Activated B cell treated with CpG ODN at 0.5 μM for 24 hours (primary cell): ENCODE results near the gene TEX54. TPM values are rescaled to one million over a fixed set of nuclear protein-coding genes. Genes with fewer than 3 reads are reported as not detected.
"Not testable (repeated sequence)": the region's sequence is repeated elsewhere in the genome, so short reads cannot be mapped to it uniquely, and the experiment has no call there.

ENCODE experiments used
- ATAC-seq: fragments of 200-7000 bp; cut with Tn5 transposase; one replicate; pipeline ENCODE4 v1.10.0; 2021; ENCODE audit warnings: low read depth, mild to moderate bottlenecking, moderate library complexity
- CTCF ChIA-PET: fragments of 350-600 bp; sonication (Branson Sonifier 250); formaldehyde crosslinking; loops from one replicate; lab custom pipeline; 2021; ENCODE audit warnings: antibody characterized with exemption; lab: Charles Lee
- POLR2A ChIA-PET: fragments of 350-600 bp; sonication (Branson Sonifier 250); formaldehyde crosslinking; loops from one replicate; lab custom pipeline; 2021; ENCODE audit warnings: antibody characterized with exemption; lab: Charles Lee
- DNase-seq: peaks from one replicate; pipeline ENCODE4 v3.0.0; 2022
- H3K27ac Mint-ChIP-seq: one replicate; pipeline ENCODE4 v1.8.0; 2020; ENCODE audit warnings: mixed read lengths
- H3K27me3 Mint-ChIP-seq: one replicate; pipeline ENCODE4 v1.8.0; 2021; ENCODE audit warnings: mixed read lengths
- H3K36me3 Mint-ChIP-seq: one replicate; pipeline ENCODE4 v1.8.0; 2021; ENCODE audit warnings: low read depth, mixed read lengths
- H3K4me1 Mint-ChIP-seq: one replicate; pipeline ENCODE4 v1.8.0; 2021; ENCODE audit warnings: mixed read lengths
- H3K4me3 Mint-ChIP-seq: one replicate; pipeline ENCODE4 v1.8.0; 2020; ENCODE audit warnings: mild to moderate bottlenecking, mixed read lengths
- H3K9me3 Mint-ChIP-seq: one replicate; pipeline ENCODE4 v1.8.0; 2020; ENCODE audit warnings: mixed read lengths
- intact Hi-C: fragments of 100-400 bp; cut with micrococcal nuclease; formaldehyde crosslinking; loops from one replicate; pipeline ENCODE4 v1.15.1; 2024
- total RNA-seq: library from RNA; stranded (reverse); gene quantifications from 2 replicates; pipeline ENCODE4 v1.2.3, GENCODE V29; 2022
- TF ChIP-seq, protein P1 (sequence below): fragments of 200-600 bp; IDR thresholded peaks from one replicate; pipeline ENCODE4 v1.8.0; 2022; ENCODE audit warnings: antibody characterized with exemption, mild to moderate bottlenecking

Gene TEX54
- total RNA-seq, 1 donor from 2014 or later = 0.55 TPM

GRCh38 chr11:62874851-62875250, 42.2 kb upstream of the TEX54 start:
- Mint-ChIP-seq H3K9me3 (no peaks in the 10 kb centered on the region), H3K4me1 (peaks cover 4% of the 10 kb centered on the region), H3K4me3 (no peak overlapping the region), H3K27ac (no peak overlapping the region), H3K27me3 (no peaks in the 10 kb centered on the region), H3K36me3 (no peaks in the 10 kb centered on the region)
- ChIA-PET CTCF (no interaction called here), POLR2A (interaction anchor here (0.5 to 0.6 kb wide), 2 partner anchors 94 to 103 kb away, joined by 3 read pairs; no protein-coding TSS in a partner anchor)
- intact Hi-C loops = no loop called here
- no peak for DNase-seq
- TF ChIP-seq, protein P1, sequence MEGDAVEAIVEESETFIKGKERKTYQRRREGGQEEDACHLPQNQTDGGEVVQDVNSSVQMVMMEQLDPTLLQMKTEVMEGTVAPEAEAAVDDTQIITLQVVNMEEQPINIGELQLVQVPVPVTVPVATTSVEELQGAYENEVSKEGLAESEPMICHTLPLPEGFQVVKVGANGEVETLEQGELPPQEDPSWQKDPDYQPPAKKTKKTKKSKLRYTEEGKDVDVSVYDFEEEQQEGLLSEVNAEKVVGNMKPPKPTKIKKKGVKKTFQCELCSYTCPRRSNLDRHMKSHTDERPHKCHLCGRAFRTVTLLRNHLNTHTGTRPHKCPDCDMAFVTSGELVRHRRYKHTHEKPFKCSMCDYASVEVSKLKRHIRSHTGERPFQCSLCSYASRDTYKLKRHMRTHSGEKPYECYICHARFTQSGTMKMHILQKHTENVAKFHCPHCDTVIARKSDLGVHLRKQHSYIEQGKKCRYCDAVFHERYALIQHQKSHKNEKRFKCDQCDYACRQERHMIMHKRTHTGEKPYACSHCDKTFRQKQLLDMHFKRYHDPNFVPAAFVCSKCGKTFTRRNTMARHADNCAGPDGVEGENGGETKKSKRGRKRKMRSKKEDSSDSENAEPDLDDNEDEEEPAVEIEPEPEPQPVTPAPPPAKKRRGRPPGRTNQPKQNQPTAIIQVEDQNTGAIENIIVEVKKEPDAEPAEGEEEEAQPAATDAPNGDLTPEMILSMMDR = no peak
- ATAC-seq = no peak

- peaks cover 8% of the 10 kb centered on the region for H3K4me1 Mint-ChIP-seq
- intact Hi-C loops = no loop called here
- TF ChIP-seq, protein P1 = no peak
Observed at GRCh38 chr11:62865635-62866034, 33.0 kb upstream of the TEX54 start.

GRCh38 chr11:62863687-62864335, 31.2 kb upstream of the TEX54 start:
- no peak for ATAC-seq
- intact Hi-C loops = loop anchor here (2.0 to 5.0 kb wide), 4 partner anchors 17 to 272 kb away; partner anchors contain the start of genes HNRNPUL2, NXF1, SLC3A2 and TUT1
- POLR2A ChIA-PET = interaction anchor here (0.5 to 4.1 kb wide), 12 partner anchors 8 to 272 kb away, joined by 3 to 52 read pairs (median 8); partner anchors contain the start of genes INTS5, POLR2G, SLC3A2 and STX5
- CTCF ChIA-PET = interaction anchor here (1.1 to 5.3 kb wide), 5 partner anchors 11 to 439 kb away, joined by 3 to 66 read pairs (median 6); partner anchors contain the start of genes MTA2, SLC3A2 and TMEM179B
- H3K4me3 Mint-ChIP-seq = no peak overlapping the region
- DNase-seq = no peak
- TF ChIP-seq, protein P1 = no peak
- H3K36me3 Mint-ChIP-seq = no peaks in the 10 kb centered on the region
- H3K27me3 Mint-ChIP-seq = no peaks in the 10 kb centered on the region
- H3K27ac Mint-ChIP-seq = peak overlapping the region; percentile 66
- peaks cover 8% of the 10 kb centered on the region for H3K4me1 Mint-ChIP-seq
- no peaks in the 10 kb centered on the region for H3K9me3 Mint-ChIP-seq

More at GRCh38 chr11:62865635-62866034, 33.0 kb upstream of the TEX54 start:
- ATAC-seq (no peak), DNase-seq (no peak)
- no peaks in the 10 kb centered on the region for H3K27me3 Mint-ChIP-seq
- H3K36me3 Mint-ChIP-seq = no peaks in the 10 kb centered on the region
- ChIA-PET CTCF (interaction anchor here (1.6 to 5.3 kb wide), 2 partner anchors 79 to 324 kb away, joined by 3 to 66 read pairs; partner anchors contain the start of gene TMEM179B), POLR2A (interaction anchor here (0.7 to 2.9 kb wide), 8 partner anchors 10 to 389 kb away, joined by 3 to 18 read pairs (median 5); partner anchors contain the start of genes C11orf98, CSKMT, HNRNPUL2 and TUT1)
- H3K9me3 Mint-ChIP-seq = no peaks in the 10 kb centered on the region
- H3K4me3 Mint-ChIP-seq = no peak overlapping the region
- H3K27ac Mint-ChIP-seq = no peak overlapping the region

- not testable (repeated sequence) for H3K9me3 Mint-ChIP-seq, ATAC-seq, DNase-seq, H3K27ac Mint-ChIP-seq, H3K4me3 Mint-ChIP-seq, H3K27me3 Mint-ChIP-seq, H3K36me3 Mint-ChIP-seq
- POLR2A ChIA-PET = interaction anchor here (0.6 to 4.1 kb wide), 13 partner anchors 10 to 1419 kb away, joined by 3 to 52 read pairs (median 7); partner anchors contain the start of genes AHNAK, C11orf98, CSKMT and HNRNPUL2
- intact Hi-C loops = loop anchor here (1.0 to 5.0 kb wide), 9 partner anchors 19 to 466 kb away; partner anchors contain the start of genes HNRNPUL2, NXF1, SLC3A2 and TUT1
- CTCF ChIA-PET = interaction anchor here (0.6 to 5.3 kb wide), 11 partner anchors 8 to 437 kb away, joined by 3 to 66 read pairs (median 3); partner anchors contain the start of genes SLC3A2, TMEM179B and ZBTB3
- H3K4me1 Mint-ChIP-seq = peaks cover 18% of the 10 kb centered on the region
Observed at GRCh38 chr11:62861564-62862192, 29.0 kb upstream of the TEX54 start.

DNA sequence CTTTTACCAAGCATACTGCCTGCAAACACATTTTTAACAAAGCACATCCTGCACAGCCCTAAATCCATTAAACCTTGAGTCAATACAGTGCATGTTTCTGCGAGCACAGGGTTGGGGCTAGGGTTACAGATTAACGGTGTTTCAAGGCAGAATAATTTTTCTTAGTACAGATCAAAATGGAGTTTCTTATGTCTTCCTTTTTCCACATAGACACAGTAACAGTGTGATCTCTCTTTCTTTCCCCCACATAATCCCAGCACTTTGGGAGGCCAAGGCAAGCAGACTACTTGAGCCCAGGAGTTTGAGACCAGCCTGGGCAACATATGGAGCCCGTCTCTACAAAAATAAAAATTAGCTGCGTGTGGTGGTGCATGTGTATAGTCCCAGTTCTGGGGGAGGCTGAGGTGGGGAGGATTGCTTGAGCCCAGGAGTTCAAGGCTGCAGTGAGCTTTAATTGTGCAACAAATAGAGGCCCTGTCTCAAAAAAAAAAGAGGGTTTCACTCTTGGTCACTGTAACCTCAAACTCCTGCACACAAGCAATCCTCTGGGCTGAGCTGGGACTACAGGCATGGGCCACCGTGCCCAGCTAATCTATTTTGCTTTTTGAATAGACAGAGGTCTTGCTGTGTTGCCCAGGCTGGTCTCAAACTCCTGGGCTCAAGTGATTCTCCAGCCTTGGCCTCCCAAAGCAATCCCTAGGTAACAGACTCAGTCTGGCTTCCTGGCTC, 28.4 kb upstream of the TEX54 start:
- intact Hi-C loops = loop anchor here (5.0 kb wide), 1 partner anchor 269 kb away; the partner anchor contains the start of gene TUT1
- no peaks in the 10 kb centered on the region for H3K9me3 Mint-ChIP-seq
- peaks cover 24% of the 10 kb centered on the region for H3K4me1 Mint-ChIP-seq
- ATAC-seq (no peak), DNase-seq (no peak)
- H3K27me3 Mint-ChIP-seq = no peaks in the 10 kb centered on the region
- no peak overlapping the region for H3K27ac Mint-ChIP-seq
- TF ChIP-seq, protein P1 = no peak
- no peak overlapping the region for H3K4me3 Mint-ChIP-seq
- ChIA-PET CTCF (interaction anchor here (0.8 to 5.3 kb wide), 6 partner anchors 11 to 436 kb away, joined by 3 to 66 read pairs (median 4); partner anchors contain the start of genes SLC3A2 and TMEM179B), POLR2A (interaction anchor here (0.7 to 4.1 kb wide), 9 partner anchors 9 to 196 kb away, joined by 3 to 52 read pairs (median 7); partner anchors contain the start of genes C11orf98, CSKMT, HNRNPUL2 and TEX54)
- H3K36me3 Mint-ChIP-seq = peaks cover 1% of the 10 kb centered on the region

DNA sequence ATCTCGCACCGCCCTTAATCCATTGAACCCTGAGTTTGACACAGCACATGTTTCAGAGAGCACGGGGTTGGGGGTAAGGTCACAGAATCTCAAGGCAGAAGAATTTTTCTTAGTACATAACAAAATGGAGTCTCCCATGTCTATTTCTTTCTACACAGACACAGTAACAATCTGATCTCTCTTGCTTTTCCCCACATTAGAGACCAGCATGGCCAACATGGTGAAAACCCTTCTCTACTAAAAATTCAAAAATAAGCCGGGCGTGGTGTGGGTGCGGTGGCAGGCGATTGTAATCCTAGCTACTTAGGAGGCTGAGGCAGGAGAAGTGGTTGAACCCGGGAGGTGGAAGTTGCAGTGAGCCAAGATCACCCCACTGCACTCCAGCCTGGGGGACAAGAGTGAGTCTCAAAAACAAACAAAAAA, 26.7 kb upstream of the TEX54 start:
- H3K4me1 Mint-ChIP-seq = peaks cover 36% of the 10 kb centered on the region
- ATAC-seq, intact Hi-C loops, DNase-seq, H3K9me3 Mint-ChIP-seq, CTCF ChIA-PET, H3K27ac Mint-ChIP-seq, H3K27me3 Mint-ChIP-seq, H3K4me3 Mint-ChIP-seq: not testable (repeated sequence)
- H3K36me3 Mint-ChIP-seq = peaks cover 18% of the 10 kb centered on the region
- POLR2A ChIA-PET = interaction anchor here (0.6 kb wide), 1 partner anchor 22 kb away, joined by 3 read pairs; no protein-coding TSS in a partner anchor
